Activated CD4-positive, alpha-beta T cell treated with anti-CD3 and anti-CD28 coated beads, Interleukin-2, amount 50 U/mL, for 48 hours (primary cell): Measurements from ENCODE around the gene UPK3B.
"Not testable (repeated sequence)": the region's sequence is repeated elsewhere in the genome, so short reads cannot be mapped to it uniquely, and the experiment has no call there.

Experiments used
- DNase-seq, 2 experiments: peaks; one replicate each; pipeline ENCODE4 v3.0.0-alpha.2; 2020

Gene UPK3B

DNA sequence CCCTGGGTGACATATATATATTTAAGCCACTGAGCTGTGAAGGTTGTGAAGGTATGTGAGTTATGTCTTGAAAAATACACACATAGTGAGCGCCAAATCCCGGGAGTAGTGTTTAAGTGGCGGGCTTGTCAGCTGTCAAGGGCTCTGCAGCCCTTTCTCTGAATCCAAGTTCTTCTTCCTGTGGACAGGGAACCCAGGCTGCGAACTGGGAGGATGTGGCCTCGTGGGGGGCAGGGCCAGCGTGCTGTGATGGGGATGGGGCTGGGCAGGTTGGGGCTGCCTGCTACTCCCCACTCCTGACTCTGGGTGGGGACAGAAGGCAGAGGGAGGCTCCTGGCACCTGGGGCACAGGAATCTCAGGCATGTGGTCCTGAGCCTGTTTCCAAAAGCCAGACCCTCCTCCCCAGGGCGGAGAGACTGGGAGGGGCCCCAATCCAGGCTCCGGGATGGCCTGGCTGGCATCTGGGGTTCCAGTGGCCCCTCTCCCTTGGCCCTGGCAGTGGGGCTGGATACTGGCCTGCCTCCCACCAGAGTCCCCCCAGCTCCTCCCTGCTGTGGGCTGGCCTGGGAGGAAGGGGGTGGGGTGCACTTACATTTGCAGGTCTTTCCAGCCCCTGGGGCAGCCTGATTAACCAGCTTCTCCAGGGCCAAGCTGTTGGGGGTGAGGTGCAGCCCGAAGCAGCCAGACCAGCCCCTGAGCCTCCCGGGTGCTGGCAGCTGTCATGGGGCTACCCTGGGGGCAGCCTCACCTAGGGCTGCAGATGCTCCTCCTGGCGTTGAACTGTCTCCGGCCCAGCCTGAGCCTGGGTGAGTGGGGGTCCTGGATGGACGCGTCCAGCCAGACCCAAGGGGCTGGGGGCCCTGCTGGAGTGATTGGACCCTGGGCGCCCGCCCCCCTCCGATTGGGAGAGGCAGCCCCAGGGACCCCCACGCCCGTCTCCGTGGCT lies at the start of gene UPK3B:
TSS of gene UPK3B (plus strand) at position 622 of the 947 bp plus-strand sequence. CDS start at position 723, 101 bp downstream.
- no peak for DNase-seq

DNA sequence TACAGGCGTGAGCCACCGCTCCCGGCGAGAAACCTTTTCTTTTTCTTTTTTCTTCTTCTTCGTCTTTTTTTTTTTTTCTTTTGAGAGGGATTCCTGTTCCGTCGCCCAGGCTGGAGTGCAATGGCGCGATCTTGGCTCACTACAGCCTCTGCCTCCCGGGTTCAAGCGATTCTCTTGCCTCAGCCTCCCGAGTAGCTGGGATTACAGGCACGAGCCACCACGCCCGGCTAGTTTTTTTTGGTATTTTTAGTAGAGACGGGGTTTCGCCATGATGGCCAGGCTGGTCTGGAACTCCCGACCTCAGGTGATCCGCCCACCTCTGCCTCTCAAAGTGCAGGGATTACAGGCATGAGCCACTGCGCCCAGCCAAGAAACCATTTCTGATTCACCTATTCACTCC lies 49.6 kb upstream of the UPK3B start:
- DNase-seq, result not testable (repeated sequence)

DNA sequence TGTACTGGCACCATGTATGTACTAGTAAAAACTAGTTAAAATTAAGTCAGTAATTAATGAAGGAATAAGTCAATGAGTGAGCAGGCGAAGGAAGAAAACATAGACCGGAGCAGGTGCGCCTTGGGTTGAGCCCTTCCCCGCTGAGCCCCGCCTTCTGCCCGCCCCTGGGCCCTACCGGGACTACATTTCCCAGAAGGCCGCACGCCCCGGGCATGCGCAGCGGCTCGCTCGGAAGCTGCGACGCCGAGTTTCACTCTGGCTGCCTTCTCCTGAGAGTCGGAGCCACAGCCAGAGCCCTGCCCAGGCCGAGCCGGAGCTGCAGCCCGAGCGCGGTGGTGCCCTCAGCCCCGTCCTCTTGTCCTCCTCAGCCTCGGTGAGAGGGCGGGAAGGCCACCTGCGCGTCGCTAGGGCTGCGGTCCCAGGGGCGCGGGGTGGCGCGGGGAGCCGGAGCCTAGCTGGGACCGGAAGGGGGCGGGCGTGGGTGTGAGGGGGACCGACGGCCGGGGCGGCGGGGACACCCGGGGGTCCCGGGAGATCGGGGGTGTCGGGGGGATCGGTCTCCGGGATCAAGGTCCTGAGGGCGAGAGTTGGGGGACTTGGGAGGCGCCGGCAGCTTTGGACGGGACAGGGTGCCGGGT lies 48.8 kb upstream of the UPK3B start, which contains the start of gene DTX2:
TSS of gene DTX2 (plus strand) at position 246 of the 638 bp plus-strand sequence. CDS start 18,801 bp downstream, outside the sequence.
- DNase-seq, result peak; percentile 46 to 56

DNA sequence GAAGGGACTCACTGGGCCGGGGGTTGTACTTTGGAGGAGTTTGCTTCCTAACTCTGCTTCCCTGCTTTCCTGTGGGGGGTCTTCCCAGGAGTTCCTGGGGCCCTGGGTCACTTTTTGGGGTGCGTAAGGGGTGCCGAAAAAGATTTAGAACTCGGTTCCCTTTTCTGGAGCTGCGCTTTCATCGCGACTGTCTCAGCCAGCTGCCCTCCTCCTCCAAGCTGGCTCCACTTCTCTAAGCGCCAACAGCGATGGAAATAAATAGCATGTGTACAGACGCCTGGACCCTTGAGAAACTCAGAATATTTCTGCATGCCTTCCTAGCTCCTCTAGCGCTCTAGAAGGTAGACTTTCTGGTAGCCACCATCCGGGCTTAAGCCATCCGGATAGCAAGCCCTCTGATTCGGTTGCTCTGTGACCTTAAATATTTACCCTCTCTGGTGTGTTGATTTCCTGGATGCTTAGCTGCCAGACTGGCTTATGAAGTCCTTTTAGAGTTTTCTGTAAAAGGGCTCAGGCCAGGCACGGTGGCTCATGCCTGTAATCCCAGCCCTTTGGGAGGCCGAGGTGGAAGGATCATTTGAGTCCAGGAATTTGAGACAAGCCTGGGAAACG lies 48.0 kb upstream of the UPK3B start:
- DNase-seq, result not testable (repeated sequence)

DNA sequence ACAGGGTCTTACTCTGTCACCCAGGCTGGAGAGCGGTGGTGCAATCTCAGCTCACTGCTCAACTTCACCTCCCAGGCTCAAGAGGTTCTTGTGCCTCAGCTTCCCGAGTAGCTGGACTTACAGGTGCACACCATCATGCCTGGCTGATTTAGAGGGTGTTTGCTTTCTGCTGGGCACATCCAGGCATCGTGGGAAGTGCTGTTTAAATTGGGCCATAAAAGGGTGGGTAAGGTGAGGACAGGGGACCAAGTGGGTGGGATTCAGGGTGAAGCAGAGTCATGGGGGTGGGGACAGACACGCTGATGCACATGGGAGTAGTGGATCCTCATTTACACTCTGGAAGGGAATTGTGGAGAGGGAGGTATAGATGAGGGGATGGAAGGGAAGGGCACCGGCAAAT lies 45.4 kb upstream of the UPK3B start:
- DNase-seq, result not testable (repeated sequence)

DNA sequence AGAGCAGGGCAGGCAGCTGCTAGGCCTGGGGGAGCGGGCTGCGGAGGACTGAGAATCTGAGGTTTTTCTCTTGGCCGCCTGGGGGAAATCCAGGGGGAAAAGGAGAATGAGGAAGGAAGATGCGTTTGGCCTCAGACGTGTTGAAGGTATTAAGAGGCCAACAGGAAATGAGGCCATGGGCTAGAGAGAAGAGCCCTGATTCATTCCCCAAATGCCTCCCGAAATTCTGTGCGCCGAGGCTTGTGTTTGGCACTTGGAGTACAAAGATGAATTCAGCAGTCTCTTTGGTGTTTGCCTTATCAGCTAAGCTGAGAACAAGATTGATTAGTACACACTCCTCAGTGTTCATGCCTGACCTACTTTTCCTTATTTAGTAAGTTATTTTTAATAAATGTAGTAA lies 44.4 kb upstream of the UPK3B start:
- not testable (repeated sequence) for DNase-seq

DNA sequence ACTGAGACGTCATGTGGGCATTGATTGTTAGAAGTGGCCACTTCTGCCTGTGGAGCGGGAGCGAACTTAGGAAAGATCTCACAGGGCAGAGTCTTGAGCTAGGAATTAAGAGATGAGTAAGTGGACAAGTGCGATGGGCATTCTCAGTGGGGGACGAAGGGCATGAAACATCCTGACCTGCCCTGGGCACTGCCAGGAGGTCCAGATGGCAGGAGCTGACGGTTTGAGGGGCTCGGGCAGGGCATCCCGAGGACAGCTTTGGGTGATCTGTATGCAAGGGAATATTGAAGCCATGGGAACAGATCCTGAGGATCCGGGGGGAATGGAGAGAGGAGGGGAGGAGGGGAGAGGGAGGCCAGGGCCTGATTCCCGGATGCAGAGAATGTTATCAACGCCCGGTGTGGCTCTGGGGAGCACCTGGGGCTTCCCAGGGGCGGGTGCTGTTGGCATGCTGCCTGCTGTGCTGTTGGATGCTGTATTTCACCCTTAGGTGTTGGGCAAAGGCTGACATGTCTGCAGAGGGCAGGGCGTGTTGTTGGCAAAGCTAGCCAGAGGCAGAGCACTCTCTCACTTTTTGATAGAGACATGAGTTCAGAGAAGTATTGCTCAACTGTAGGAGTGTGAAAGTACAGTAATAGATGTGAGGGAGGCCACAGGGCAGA lies 42.5 kb upstream of the UPK3B start:
- not testable (repeated sequence) for DNase-seq

DNA sequence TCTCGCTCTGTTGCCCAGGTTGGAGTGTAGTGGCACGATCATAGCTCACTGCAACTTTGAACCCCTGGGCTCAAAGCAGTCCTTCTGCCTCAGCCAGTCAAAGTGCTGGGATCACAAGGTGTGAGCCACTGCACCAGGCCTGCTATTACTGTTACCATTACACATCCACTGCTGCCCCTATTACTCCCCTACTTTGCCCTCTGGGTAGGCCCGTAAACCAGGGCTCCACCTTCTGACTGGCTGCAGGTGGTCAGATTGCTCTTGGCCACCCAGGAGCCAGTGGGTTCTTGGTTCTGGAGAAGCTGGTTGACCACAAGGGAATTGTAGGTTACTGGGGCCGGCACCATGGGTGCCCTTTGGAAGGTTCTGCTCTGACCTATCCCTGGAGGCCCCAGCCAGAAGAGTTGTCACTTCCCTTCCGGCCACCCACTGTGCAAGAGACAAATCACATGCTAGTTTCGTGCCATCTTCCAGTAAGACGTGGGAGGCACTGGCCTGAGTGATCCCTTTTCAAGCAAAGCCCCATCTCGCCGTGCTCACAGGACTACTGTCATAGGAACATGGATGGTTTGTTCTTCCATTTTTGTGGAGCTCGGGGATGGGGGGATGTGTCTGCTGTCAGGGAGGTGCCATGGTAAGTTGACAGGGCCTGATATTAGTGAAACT lies 38.7 kb upstream of the UPK3B start:
- DNase-seq, result not testable (repeated sequence)

DNA sequence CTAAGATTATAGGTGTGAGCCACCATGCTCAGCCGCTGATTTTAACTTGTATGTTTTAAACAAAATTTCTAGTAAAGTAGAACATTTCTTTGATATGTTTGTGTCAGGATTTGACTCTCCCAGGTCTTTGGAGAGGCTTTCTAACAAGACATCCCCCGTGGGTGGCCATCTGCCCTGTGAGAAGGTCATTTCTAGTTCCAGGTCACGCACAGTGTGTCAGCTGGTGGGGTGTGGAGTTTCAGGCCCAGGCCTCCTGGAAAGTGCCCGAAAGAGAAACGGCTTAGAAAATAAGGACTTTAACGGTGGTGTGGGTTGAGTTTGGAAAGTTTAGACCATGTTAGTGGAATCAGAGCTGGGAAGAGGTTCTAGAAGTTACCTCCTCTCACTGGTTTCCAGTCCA lies 37.3 kb upstream of the UPK3B start:
- DNase-seq, result not testable (repeated sequence)

DNA sequence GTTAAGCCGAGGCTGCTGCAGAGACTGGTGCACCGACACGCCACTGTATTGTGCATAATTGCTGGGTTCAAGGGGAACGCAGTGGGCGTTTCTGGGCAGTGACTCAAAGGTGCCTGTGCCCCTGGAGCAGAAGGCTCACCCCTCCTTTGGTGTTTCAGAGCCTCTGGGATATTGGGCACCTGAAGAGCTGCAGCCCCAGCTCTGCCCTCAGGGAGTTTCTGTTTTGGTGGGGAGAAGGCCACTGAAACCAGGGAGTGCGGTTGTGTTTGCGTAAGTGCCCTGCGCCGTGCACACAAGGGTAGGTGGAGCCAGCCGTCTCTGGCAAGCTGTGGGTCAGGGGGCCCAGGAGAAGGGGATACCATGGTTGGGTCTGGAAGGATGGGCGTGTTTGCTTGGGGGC lies 34.1 kb upstream of the UPK3B start:
- DNase-seq, result not testable (repeated sequence)

DNA sequence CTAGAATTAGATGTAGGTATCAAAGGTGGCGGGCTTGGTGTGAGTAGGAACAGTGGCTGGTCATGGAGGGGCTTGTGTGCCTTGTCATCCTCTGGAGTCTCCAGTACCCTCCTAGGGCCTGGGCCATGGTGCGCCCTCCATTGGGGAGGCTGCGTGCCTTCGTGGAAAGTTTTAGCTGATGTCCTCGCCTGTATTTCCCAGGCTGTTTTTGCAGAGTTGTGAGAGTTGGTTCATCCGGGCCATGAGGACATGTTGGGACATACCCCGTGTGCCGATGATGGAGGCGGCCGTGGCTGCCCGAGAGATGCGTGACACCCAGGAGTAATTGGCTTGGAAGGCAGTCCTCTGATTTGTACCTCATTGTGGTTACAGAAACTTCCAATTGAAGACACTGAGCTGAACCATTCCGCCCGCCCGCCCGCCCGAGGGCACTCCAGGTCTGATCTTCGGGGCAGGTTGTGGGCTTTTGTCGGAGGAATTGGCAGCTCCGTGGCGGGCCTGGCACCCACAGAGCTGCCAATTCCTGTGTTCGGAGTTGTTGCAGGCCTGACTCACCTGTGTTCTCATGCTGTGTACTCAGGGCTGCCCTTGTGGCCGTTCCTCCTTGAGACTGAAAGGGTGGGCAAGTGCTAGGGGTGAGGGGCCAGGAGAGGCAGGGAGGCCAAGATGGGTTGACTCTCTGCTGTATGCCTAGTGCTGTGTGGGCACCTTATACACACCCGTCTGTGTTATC lies 33.4 kb upstream of the UPK3B start:
- DNase-seq, result not testable (repeated sequence)

DNA sequence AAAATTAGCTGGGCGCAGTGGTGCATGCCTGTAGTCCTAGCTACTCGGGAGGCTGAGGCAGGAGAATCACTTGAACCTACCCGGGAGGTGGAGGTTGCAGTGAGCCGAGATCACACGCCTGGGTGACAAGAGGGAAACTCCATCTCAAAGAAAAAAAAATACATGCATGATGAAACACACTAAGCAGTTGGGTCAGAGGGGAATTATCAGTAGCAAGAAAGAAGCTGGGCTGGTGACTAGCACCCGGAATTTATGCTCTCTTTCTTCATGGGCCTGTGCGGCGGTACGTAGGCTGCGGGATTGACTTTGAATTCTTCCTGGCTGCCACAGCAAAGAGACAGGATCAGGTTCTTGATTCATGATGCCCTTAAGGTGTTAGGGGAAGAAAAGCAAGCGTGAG lies 30.7 kb upstream of the UPK3B start:
- not testable (repeated sequence) for DNase-seq

DNA sequence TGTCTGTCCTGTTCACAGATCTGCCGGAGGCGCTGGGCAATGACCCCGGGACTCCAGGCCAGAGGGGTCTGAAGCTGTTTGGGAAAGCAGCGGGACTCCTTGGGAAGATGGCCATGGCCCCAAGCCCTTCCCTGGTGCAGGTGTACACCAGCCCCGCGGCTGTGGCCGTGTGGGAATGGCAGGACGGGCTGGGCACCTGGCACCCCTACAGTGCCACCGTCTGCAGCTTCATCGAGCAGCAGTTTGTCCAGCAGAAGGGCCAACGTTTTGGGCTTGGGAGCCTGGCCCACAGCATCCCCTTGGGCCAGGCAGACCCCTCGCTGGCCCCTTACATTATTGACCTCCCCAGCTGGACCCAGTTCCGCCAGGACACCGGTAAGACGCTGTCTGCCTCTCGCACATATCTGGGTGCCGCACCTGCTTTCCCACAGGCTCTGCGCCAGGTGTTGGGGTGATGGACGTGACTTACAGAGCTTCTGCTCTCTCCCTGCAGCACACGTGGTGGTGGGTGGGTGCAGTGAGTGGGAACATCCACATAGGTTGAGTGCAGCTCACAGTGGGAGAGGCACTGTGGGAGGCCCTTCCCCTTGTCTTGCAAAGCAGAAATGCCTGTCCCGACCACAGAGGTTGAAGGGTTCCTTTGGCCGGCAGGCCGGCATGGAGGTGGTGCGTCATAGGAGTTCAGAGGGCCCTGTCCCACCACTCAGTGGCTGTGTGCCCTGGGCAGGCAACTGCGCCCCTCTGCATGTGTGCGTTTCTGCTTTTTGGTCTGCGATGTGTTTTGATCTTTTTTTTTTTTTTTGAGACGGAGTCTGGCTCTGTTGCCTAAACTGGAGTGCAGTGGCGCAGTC lies 29.7 kb upstream of the UPK3B start:
- not testable (repeated sequence) for DNase-seq

DNA sequence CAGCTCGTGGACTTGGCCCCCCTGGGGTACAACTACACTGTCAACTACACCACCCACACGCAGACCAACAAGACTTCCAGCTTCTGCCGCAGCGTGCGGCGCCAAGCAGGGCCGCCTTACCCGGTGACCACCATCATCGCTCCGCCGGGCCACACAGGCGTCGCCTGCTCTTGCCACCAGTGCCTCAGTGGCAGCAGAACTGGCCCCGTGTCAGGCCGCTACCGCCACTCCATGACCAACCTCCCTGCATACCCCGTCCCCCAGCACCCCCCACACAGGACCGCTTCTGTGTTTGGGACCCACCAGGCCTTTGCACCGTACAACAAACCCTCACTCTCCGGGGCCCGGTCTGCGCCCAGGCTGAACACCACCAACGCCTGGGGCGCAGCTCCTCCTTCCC lies 27.7 kb upstream of the UPK3B start:
- DNase-seq, result not testable (repeated sequence)

DNA sequence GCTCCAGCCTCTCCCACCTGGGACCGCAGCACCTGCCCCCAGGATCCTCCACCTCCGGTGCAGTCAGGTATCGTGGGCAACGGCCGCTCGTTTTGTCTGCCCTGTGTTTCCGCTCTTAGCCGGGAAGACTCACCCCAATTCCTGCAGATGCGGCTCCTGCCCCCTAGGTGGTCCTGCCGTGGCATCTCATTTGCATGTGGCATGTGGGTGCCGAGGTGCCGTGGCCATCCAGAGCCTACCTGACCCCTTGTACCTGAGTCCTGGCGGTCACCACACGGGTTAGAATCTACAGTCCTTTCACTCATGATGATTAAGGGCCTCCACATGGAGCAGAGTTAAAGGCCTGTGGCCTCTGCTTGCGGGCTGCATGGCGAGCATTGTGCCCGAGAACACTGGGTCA lies 27.3 kb upstream of the UPK3B start:
- DNase-seq, result not testable (repeated sequence)

DNA sequence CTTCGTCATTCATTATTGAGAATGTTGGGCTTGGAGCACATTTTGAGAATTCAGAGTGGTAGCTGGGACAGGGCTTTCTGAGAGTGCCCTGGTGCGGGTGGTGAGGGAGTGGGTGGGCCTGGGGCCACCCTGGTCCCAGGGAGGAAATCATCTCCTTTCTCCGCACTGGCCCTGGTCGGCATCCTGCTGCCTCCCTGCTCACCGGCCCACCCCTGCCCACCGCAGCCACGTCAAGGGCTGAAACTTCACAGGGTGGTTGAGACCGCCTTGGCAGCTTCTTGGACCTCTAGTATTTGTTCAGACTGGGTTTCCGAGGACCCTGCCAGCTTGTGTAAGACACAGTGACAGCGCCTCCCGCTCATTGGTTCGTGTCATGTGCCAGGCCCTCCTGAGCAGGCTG lies 25.9 kb upstream of the UPK3B start:
- not testable (repeated sequence) for DNase-seq

DNA sequence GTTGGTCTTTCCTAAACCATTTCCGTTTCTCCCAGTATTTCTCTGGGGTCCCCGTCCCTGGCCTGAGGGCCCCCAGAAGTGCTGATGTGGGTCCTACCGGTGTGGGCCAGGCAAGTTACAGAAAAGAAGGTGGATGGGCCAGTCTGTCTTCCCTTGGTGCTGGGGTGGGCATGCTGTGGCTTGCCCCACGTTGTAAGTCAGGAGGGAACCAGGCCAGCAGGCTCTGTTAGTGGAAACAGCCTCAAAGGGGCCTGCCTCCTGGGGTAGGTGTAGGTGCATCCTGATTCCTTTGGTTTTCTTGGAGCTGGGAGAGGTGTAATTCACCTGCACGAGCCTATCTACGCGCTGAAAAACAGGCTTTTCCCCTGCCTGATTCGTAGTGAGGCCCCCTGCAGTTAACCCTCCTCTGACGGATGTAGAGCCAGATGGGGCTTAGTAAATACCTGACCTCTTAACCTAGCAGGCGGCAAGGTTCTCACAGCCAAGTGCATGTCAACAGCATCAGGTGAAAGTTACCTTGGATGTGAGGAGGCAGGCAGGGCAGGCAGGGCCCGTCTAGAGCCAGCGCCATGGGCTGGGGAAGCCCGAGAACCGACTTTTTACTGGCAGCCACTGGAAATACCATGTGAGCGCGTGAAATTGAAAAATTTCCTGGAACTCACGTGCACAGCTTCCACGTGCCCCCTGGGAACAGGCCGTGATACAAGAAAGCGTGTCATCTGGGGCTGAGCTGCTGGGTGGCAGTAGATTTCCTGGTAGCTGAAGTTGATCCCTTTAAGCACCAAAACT lies 24.3 kb upstream of the UPK3B start:
- DNase-seq, result not testable (repeated sequence)

DNA sequence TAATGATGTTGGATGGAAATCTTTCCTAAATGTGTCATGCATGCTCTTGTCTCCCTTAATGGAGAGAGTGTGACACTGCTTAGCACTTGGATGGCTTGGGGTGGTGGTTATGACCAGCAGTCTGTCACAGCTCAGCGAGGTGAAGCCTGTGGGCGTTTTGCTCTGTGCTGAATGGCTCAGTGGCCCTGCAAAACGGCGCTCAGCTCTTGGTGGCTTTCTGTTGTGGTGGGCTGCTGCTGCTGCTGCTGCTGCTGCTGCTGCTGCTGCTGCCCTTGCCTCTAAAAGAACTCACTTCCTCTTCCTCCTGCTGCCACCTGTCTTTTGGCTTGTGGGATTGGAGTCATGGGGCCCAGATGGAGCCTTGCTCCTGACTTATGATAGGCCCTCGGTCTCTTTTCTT lies 23.7 kb upstream of the UPK3B start:
- DNase-seq, result peak; percentile 16 to 46

DNA sequence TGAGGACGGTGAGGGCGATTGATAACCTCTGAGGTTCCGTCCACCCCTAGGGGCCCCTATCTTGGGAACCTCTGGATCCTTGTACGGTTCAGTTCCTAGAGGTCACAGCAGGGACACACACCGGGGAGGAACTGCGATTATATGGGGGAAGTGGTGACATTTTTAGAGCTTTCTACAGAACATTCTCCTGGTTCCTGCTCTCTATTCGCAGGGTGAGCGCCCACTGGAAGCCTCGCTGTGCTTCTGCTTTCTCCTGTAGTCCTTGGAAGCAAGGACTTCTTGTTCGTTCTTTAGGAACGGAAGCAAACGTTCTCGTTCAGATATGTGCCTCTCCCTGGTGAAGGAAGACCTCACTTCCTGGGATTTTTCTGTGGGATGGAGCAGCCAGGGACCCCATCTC lies 22.4 kb upstream of the UPK3B start:
- not testable (repeated sequence) for DNase-seq

DNA sequence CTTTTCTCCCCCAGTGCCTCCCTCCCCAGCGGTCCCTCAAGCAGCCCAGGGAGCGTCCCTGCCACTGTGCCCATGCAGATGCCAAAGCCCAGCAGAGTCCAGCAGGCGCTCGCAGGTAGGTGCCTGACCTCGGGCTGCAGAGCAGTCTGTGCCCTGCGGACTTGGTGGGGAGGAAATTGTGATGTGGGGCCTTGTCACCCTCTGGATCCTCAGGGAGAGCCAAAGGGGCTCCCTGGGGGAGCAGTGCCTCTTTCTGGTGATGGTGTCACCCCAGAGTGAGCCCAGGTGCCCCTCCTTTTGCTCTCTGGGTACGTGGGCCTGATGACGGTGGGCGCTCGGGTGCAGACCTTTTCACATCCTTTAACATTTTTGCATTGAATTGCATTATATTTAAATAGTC lies 18.2 kb upstream of the UPK3B start:
- not testable (repeated sequence) for DNase-seq
